K562 (cell line): ENCODE results near the gene SCAPER. TPM values are rescaled to one million over a fixed set of nuclear protein-coding genes. Genes with fewer than 3 reads are reported as not detected.

Source experiments
- ATAC-seq: fragments of 200-7000 bp; cut with Tn5 transposase; 3 replicates; pipeline ENCODE4 v1.9.1; 2020; ENCODE audit warnings: moderate library complexity
- BruUV-seq: library from RNA; stranded (reverse); fragments of 400-500 nt; replicated peaks from 2 replicates; lab custom pipeline; 2021; lab: Mats Ljungman, UMichigan
- CTCF ChIA-PET: fragments of 300-600 bp; formaldehyde crosslinking; extraction: SDS; loops from one replicate; lab custom pipeline; 2021; ENCODE audit warnings: low intra/inter-chr PET ratio; lab: Yijun Ruan, JAX
- POLR2A ChIA-PET: fragments of 300-600, 350-650 bp; sonication (Branson Sonifier 250); formaldehyde crosslinking; extraction: SDS; loops from one replicate; lab custom pipeline; 2021; ENCODE audit warnings: antibody characterized with exemption, inconsistent platforms; lab: Yijun Ruan, JAX
- DNase-seq, 4 experiments: peaks; one replicate each; pipeline versions ENCODE4 v3.0.0 to v3.0.0-alpha.2; 2011 to 2018; ENCODE audit warnings: low spot score in 3 of 4, mixed read lengths in 3 of 4; ENCODE audit errors: extremely low read depth in 1 of 4
- FAIRE-seq: peaks from 2 replicates; lab custom pipeline; 2011; peaks lifted over from hg19 to GRCh38; lab: Jason Lieb, UNC
- H2AFZ ChIP-seq: 2 replicates; pipeline ENCODE4 v1.6.0; 2011; ENCODE audit warnings: low read depth, low read length, control low read depth, inconsistent platforms
- H3K27ac ChIP-seq: fragments of 200-600 bp; 3 replicates; pipeline ENCODE4 v1.8.0; 2011; ENCODE audit warnings: low read depth, mild to moderate bottlenecking, control low read depth, inconsistent platforms, low read length, moderate library complexity, mixed read lengths; ENCODE audit errors: extremely low read depth
- H3K27me3 ChIP-seq, 2 experiments: fragments of 300-600 bp in 1 of 2; 2 replicates in 1 of 2; 3 replicates in 1 of 2; pipeline versions ENCODE4 v1.6.0 to v1.8.0; 2011; ENCODE audit warnings: inconsistent platforms in 2 of 2, low read length in 2 of 2, mild to moderate bottlenecking in 1 of 2, mixed read lengths in 1 of 2, moderate library complexity in 1 of 2; ENCODE audit not compliant: control insufficient read depth in 2 of 2, insufficient read depth in 2 of 2
- H3K36me3 ChIP-seq: fragments of 300-600 bp; 3 replicates; pipeline ENCODE4 v1.8.0; 2011; ENCODE audit warnings: mild to moderate bottlenecking, low read length, inconsistent platforms; ENCODE audit not compliant: control insufficient read depth, insufficient read depth
- H3K4me1 ChIP-seq, 2 experiments: fragments of 200-600 bp in 1 of 2; replicated peaks in 1 of 2; 2 replicates in 1 of 2; 3 replicates in 1 of 2; pipeline versions ENCODE4 v1.5.1 to v1.8.0; 2011; ENCODE audit warnings: inconsistent platforms in 2 of 2, low read length in 2 of 2, mild to moderate bottlenecking in 1 of 2, mixed read lengths in 1 of 2, moderate library complexity in 1 of 2; ENCODE audit not compliant: control insufficient read depth in 2 of 2, insufficient read depth in 2 of 2
- H3K4me2 ChIP-seq: 2 replicates; pipeline ENCODE4 v1.6.1; 2011; ENCODE audit warnings: low read length, control low read depth, inconsistent platforms, mixed read lengths; ENCODE audit not compliant: insufficient read depth
- H3K4me3 ChIP-seq: fragments of 200-600 bp; sonication (generic), shearing (Covaris generic); 2 replicates; pipeline ENCODE4 v1.5.1; 2016; ENCODE audit warnings: control low read depth, inconsistent platforms
- H3K79me2 ChIP-seq: fragments of 200-600 bp; 3 replicates; pipeline ENCODE4 v1.8.0; 2011; ENCODE audit warnings: low read length, inconsistent platforms; ENCODE audit not compliant: control insufficient read depth, insufficient read depth
- H3K9ac ChIP-seq, 2 experiments: 2 replicates each; pipeline versions ENCODE4 v1.6.0 to v1.6.1; 2011; ENCODE audit warnings: low read depth in 2 of 2, low read length in 2 of 2, control low read depth in 1 of 2, inconsistent platforms in 1 of 2, mild to moderate bottlenecking in 1 of 2, mixed read lengths in 1 of 2; ENCODE audit not compliant: insufficient read depth in 1 of 2
- H3K9me1 ChIP-seq: one replicate; pipeline ENCODE4 v1.6.0; 2011; ENCODE audit warnings: inconsistent platforms, mild to moderate bottlenecking, low read length, moderate library complexity; ENCODE audit not compliant: control insufficient read depth, insufficient read depth
- H3K9me3 ChIP-seq: replicated peaks from 2 replicates; pipeline ENCODE4 v1.5.1; 2011; ENCODE audit warnings: low read depth, low read length, inconsistent platforms; ENCODE audit not compliant: control insufficient read depth, insufficient read depth
- H4K20me1 ChIP-seq: replicated peaks from 2 replicates; pipeline ENCODE4 v1.6.1; 2011; ENCODE audit warnings: low read length, inconsistent platforms, mixed read lengths; ENCODE audit not compliant: control insufficient read depth, insufficient read depth
- SPI1 ChIP-seq: IDR thresholded peaks from 2 replicates; pipeline ENCODE4 v1.6.1; 2011; ENCODE audit warnings: low read depth, low read length, control low read depth, borderline replicate concordance
- ZBTB26 ChIP-seq: fragments of 450-650 bp; formaldehyde crosslinking; IDR thresholded peaks from 2 replicates; pipeline ENCODE4 v1.4.0; 2022; ENCODE audit warnings: missing genetic modification characterization
- in situ Hi-C: fragments of 300-500 bp; cut with MboI; formaldehyde crosslinking; loops from 4 replicates; pipeline ENCODE4 v1.15.0; 2018; ENCODE audit warnings: inconsistent platforms, mixed read lengths
- intact Hi-C: fragments of 100-400 bp; cut with micrococcal nuclease; formaldehyde crosslinking; loops from 2 replicates; pipeline ENCODE4 v1.14.2; 2022
- polyA plus RNA-seq, 8 experiments: library from polyadenylated mRNA; depleted of rRNA in 4 of 8; stranded (reverse) in 5 of 8; unstranded in 3 of 8; fragments of >200 nt; fragmentation: Nextera tagmentation in 2 of 8; fragmentation: Illumina TruSeq in 1 of 8; extraction: Ambion mirVana in 2 of 8; extraction: Trizol in 1 of 8; gene quantifications; 2 replicates each; pipeline versions ENCODE4 v1.2.1 to v1.2.3, GENCODE V29; 2011 to 2014; ENCODE audit warnings: inconsistent platforms in 1 of 8, missing spikeins in 1 of 8
- total RNA-seq, 7 experiments: library from RNA; depleted of rRNA in 6 of 7; stranded (reverse); fragments of >200 nt in 6 of 7; fragmentation: Illumina TruSeq in 2 of 7; extraction: Trizol in 2 of 7; gene quantifications; 2 replicates each; pipeline versions ENCODE4 v1.2.1 to v1.2.3, GENCODE V29; 2011 to 2021; ENCODE audit warnings: low replicate concordance in 1 of 7

Gene SCAPER
- total and polyA plus RNA-seq, 9 of the 15 experiments (the other 6 are each of a cell fraction or from before 2014, with no cell fraction given) = 1.3 to 5.7 (median 3.2) TPM

GRCh38 chr15:76929011-76929760 is 24.0 kb upstream of the SCAPER start:
- FAIRE-seq = no peak
- H3K4me3 ChIP-seq = no peak overlapping the region

More at GRCh38 chr15:76929011-76929760, 24.0 kb upstream of the SCAPER start:
- ChIA-PET CTCF (no interaction called here), POLR2A (no interaction called here)
- no peak for DNase-seq
- Histone ChIP-seq H3K4me2 (no peak overlapping the region), H4K20me1 (no peaks in the 10 kb centered on the region), H3K9ac (no peak overlapping the region), H3K9me1 (no peaks in the 10 kb centered on the region), H2AFZ (no peak overlapping the region)
- no TSS peak for BruUV-seq
- in situ Hi-C loops = no loop called here
- peak; percentile 79 for TF ChIP-seq SPI1
- no peak for TF ChIP-seq ZBTB26 (CRISPR knock-in tag)
- TF ChIP-seq, all 486 proteins: peak for 1
- intact Hi-C loops = no loop called here
- peaks cover 21% of the 10 kb centered on the region for H3K79me2 ChIP-seq
- H3K27me3 ChIP-seq = no peaks in the 10 kb centered on the region; a peak in 1 of 5 replicates
- ATAC-seq = no peak
- no peaks in the 10 kb centered on the region for H3K9me3 ChIP-seq
- no peak overlapping the region for H3K27ac ChIP-seq
- peaks cover 8 to 12% of the 10 kb centered on the region in 2 experiments; a peak in 4 of 5 replicates for H3K4me1 ChIP-seq
- H3K36me3 ChIP-seq = peaks cover 12% of the 10 kb centered on the region; the same call in 2 of the 3 replicates
